Endothelial cell of umbilical vein (primary cell): ENCODE measurements around the gene EEA1.

Source experiments
- CTCF ChIP-seq, 2 donors: IDR thresholded peaks; 1 replicate in 1 of 2; 2 replicates in 1 of 2; pipeline ENCODE4 v1.5.1; 2011; ENCODE audit warnings: low read length in 2 of 2, mild to moderate bottlenecking in 2 of 2, moderate library complexity in 2 of 2, control low read depth in 1 of 2, inconsistent platforms in 1 of 2, low read depth in 1 of 2; ENCODE audit not compliant: insufficient read depth in 1 of 2; ENCODE audit errors: extremely low read depth in 1 of 2
- FOS ChIP-seq: IDR thresholded peaks from 2 replicates; pipeline ENCODE4 v1.6.1; 2011; ENCODE audit warnings: mild to moderate bottlenecking, low read length, moderate library complexity, borderline replicate concordance; ENCODE audit not compliant: insufficient read depth
- JUN ChIP-seq: IDR thresholded peaks from 2 replicates; pipeline ENCODE4 v1.6.1; 2011; ENCODE audit warnings: borderline replicate concordance, low read depth; ENCODE audit not compliant: insufficient read length, insufficient read depth
- POLR2A ChIP-seq: IDR thresholded peaks from 2 replicates; pipeline ENCODE4 v1.6.1; 2012; ENCODE audit warnings: low read depth, mild to moderate bottlenecking, control low read depth, low read length
- POLR2AphosphoS5 ChIP-seq: IDR thresholded peaks from 2 replicates; pipeline ENCODE4 v1.6.1; 2012; ENCODE audit warnings: low read depth, mild to moderate bottlenecking, control low read depth, low read length, moderate library complexity; ENCODE audit not compliant: insufficient read depth

- no peak for TF ChIP-seq CTCF (IDR thresholded peaks at IDR 0.05; ENCODE audit: extremely low read depth in 1 of 2, insufficient read depth in 1 of 2, low read depth in 1 of 2, low read length in 2 of 2)
- no peak for TF ChIP-seq POLR2A
- no peak for TF ChIP-seq POLR2AphosphoS5
- TF ChIP-seq FOS, result no peak
- TF ChIP-seq JUN, result no peak
Measured at GRCh38 chr12:92939116-92939515, 10.0 kb upstream of the EEA1 start.
